H1 (cell line): Measurements from ENCODE around the gene MCMBP. TPM values are rescaled to one million over a fixed set of nuclear protein-coding genes. Genes with fewer than 3 reads are reported as not detected.

Experiments used
- HDAC6 ChIP-seq: IDR thresholded peaks from one replicate; pipeline ENCODE4 v1.7.1; 2012; ENCODE audit warnings: low read depth, mild to moderate bottlenecking, inconsistent platforms, low read length, moderate library complexity
- JUN ChIP-seq: IDR thresholded peaks from 2 replicates; pipeline ENCODE4 v1.6.1; 2011; ENCODE audit warnings: low read depth, mild to moderate bottlenecking, improper control_type of control experiment, low read length
- MAFK ChIP-seq: IDR thresholded peaks from 2 replicates; pipeline ENCODE4 v1.6.1; 2012; ENCODE audit warnings: low read depth, mild to moderate bottlenecking, improper control_type of control experiment, low read length
- NANOG ChIP-seq: IDR thresholded peaks from 2 replicates; pipeline ENCODE4 v1.6.1; 2011; ENCODE audit warnings: low read length, low read depth, mild to moderate bottlenecking, inconsistent platforms; ENCODE audit not compliant: insufficient read depth, poor library complexity, severe bottlenecking
- SP4 ChIP-seq: IDR thresholded peaks from 2 replicates; pipeline ENCODE4 v1.6.1; 2012; ENCODE audit warnings: low read length, inconsistent platforms
- polyA plus RNA-seq, 7 experiments: library from polyadenylated mRNA; depleted of rRNA in 3 of 7; stranded (reverse) in 5 of 7; unstranded in 2 of 7; fragments of >200 nt in 5 of 7; fragments of 200-250 nt in 2 of 7; gene quantifications; 1 replicate in 5 of 7; 2 replicates in 1 of 7; 4 replicates in 1 of 7; pipeline versions ENCODE4 v1.2.1 to v1.2.3, GENCODE V29; 2011 to 2013; ENCODE audit warnings: missing spikeins in 2 of 7, mixed read lengths in 2 of 7
- total RNA-seq: library from RNA; stranded (reverse); fragmentation: NEBNext Ultra II Directional; extraction: Animal tissue kit (Norgen Biotek cat#: 25700); gene quantifications from 2 replicates; pipeline ENCODE4 v1.2.1, GENCODE V29; 2021

MCMBP gene
- total and polyA plus RNA-seq, 2 of the 8 experiments (the other 6 are each of a cell fraction or from before 2014, with no cell fraction given), result 67.3 to 81.7 TPM

DNA sequence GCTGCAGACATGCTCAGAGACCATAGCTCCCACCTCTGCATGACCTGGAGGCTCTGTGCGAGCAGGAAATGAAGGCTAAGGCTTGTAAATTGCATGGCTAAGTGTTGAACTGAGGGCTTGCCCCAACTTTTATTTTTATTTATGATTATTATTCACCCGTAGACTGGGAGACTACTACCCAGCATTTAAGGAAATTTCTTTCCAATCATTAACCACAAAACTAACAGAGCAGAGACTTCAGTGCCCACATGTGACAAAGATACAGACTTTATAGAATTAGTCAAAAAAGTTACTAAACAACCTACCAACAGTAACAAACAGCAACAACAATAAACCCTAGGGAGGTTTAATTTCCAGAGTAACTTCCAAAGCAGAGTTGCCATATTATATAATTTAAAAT, 39.7 kb downstream of the MCMBP start (continued):
- TF ChIP-seq NANOG (no peak), MAFK (no peak), SP4 (no peak), HDAC6 (no peak), JUN (no peak)
